SU-DHL-6 (cell line): Measurements from ENCODE around the gene UCK2.

ENCODE experiments used
- H2AFZ ChIP-seq: fragments of 200-600 bp; sonication (generic); 2 replicates; pipeline ENCODE4 v1.6.1; 2014; ENCODE audit warnings: low read depth, mild to moderate bottlenecking, moderate library complexity, mixed read lengths, antibody characterized with exemption, low read length; ENCODE audit not compliant: severe bottlenecking
- H3F3A ChIP-seq: fragments of 200-600 bp; shearing (Covaris generic); 2 replicates; pipeline ENCODE4 v1.6.0; 2016; ENCODE audit warnings: antibody characterized with exemption, mild to moderate bottlenecking; ENCODE audit not compliant: insufficient read depth
- H3K27ac ChIP-seq: fragments of 200-600 bp; sonication (generic); 2 replicates; pipeline ENCODE4 v1.5.1; 2016; ENCODE audit warnings: low read depth, mild to moderate bottlenecking, low read length, moderate library complexity, mixed read lengths
- H3K27me3 ChIP-seq: fragments of 200-600 bp; sonication (generic), shearing (Covaris generic); 2 replicates; pipeline ENCODE4 v1.6.0; 2014; ENCODE audit warnings: mild to moderate bottlenecking, low read length
- H3K36me3 ChIP-seq: fragments of 200-600 bp; sonication (generic); 2 replicates; pipeline ENCODE4 v1.6.1; 2014; ENCODE audit warnings: mild to moderate bottlenecking, low read length, mixed read lengths
- H3K4me2 ChIP-seq: fragments of 300-600, 200-600 bp; shearing (Covaris generic), sonication (generic); 2 replicates; pipeline ENCODE4 v1.6.0; 2014; ENCODE audit warnings: low read length, low read depth, mild to moderate bottlenecking; ENCODE audit not compliant: poor library complexity, severe bottlenecking
- H3K4me3 ChIP-seq: fragments of 200-600 bp; sonication (generic); 2 replicates; pipeline ENCODE4 v1.5.1; 2014; ENCODE audit warnings: antibody characterized with exemption, low read length, mild to moderate bottlenecking, mixed read lengths; ENCODE audit not compliant: insufficient read depth, poor library complexity, severe bottlenecking
- H3K79me2 ChIP-seq: fragments of 200-600 bp; sonication (generic); 2 replicates; pipeline ENCODE4 v1.6.1; 2014; ENCODE audit warnings: mild to moderate bottlenecking, low read length, moderate library complexity; ENCODE audit not compliant: insufficient read depth
- H3K9ac ChIP-seq: fragments of 200-600 bp; sonication (generic); 2 replicates; pipeline ENCODE4 v1.7.0; 2014; ENCODE audit warnings: mild to moderate bottlenecking, low read length
- H3K9me2 ChIP-seq: fragments of 200-600 bp; sonication (generic); replicated peaks from 2 replicates; pipeline ENCODE4 v1.6.1; 2014; ENCODE audit warnings: low read length; ENCODE audit not compliant: insufficient read depth
- H3K9me3 ChIP-seq: fragments of 200-600 bp; sonication (generic); 2 replicates; pipeline ENCODE4 v1.6.1; 2014; ENCODE audit warnings: low read length, mixed read lengths; ENCODE audit not compliant: insufficient read depth
- H4K20me1 ChIP-seq: fragments of 200-600 bp; sonication (generic); 2 replicates; pipeline ENCODE4 v1.6.1; 2014; ENCODE audit warnings: low read depth, mild to moderate bottlenecking, antibody characterized with exemption, low read length, moderate library complexity, mixed read lengths
- EZH2phosphoT487 ChIP-seq: fragments of 200-600 bp; sonication (generic), shearing (Covaris generic); conservative IDR thresholded peaks from 2 replicates; pipeline ENCODE4 v1.6.1; 2018; ENCODE audit warnings: mild to moderate bottlenecking, antibody characterized with exemption, low read length, moderate library complexity, mixed read lengths
- TF ChIP-seq, protein P1 (sequence below): fragments of 200-600 bp; sonication (generic); IDR thresholded peaks from one replicate; pipeline ENCODE4 v1.5.1; 2017; ENCODE audit warnings: antibody characterized with exemption, mild to moderate bottlenecking, low read length, moderate library complexity; ENCODE audit not compliant: insufficient read depth, poor library complexity, severe bottlenecking

Gene UCK2

DNA sequence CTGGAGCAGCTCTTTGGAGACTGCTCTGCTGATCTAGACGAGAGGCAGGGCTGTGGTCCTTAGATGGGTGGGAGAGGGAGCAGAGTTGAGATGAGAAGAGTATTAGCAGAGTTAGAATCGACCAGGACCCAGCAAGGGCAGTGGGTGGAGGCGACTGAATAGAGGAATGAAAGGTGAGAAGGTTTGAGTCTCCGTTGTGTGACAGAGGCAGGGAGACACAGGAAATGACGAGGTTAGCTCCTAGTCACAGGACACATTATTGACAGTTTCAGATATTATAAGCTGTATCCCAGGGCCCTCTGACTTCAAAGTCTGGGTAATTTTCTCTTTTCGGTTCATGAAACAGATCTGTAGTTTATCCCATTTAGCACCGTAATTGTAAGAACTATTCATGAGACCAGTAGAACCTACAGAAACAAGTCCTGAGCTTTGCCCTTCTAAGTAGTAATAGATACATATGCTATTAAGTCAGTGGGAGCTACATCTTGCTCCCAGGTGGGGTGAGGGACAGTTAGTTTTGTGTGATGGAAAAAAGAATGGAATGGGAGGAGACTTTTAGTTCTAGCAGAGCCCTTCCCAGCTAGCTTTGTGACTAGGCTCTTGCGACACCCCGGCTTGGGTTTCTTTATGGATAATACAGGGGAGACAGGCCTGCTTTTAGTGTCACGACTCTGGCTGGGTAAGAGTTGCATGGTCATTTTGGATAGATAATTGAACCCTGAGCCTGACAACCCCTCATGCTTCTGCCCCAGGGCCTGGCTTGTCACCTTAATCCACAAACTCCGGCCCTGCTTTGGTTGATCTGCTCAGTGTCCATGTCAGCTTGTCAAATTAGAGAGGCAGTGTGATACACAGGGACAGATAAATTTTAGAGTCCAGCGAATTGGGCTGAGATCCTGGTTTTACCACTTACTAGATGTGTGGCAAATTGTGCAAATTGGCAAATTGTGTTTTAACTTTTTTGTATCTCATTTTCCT is 70.2 kb downstream of the UCK2 start:
- H3K4me3 ChIP-seq: no peak overlapping the region
- H4K20me1 ChIP-seq: no peaks in the 10 kb centered on the region
- no peak overlapping the region for H3K9ac ChIP-seq
- H3K36me3 ChIP-seq: peaks cover 7% of the 10 kb centered on the region; the same call in 1 of the 2 replicates
- H3K9me3 ChIP-seq: no peaks in the 10 kb centered on the region
- no peak overlapping the region for H3K4me2 ChIP-seq
- no peak overlapping the region for H3K27ac ChIP-seq
- no peaks in the 10 kb centered on the region for H3F3A ChIP-seq
- H3K79me2 ChIP-seq: peaks cover 6% of the 10 kb centered on the region; the same call in 1 of the 2 replicates
- no peaks in the 10 kb centered on the region for H3K27me3 ChIP-seq
- TF ChIP-seq, protein P1, sequence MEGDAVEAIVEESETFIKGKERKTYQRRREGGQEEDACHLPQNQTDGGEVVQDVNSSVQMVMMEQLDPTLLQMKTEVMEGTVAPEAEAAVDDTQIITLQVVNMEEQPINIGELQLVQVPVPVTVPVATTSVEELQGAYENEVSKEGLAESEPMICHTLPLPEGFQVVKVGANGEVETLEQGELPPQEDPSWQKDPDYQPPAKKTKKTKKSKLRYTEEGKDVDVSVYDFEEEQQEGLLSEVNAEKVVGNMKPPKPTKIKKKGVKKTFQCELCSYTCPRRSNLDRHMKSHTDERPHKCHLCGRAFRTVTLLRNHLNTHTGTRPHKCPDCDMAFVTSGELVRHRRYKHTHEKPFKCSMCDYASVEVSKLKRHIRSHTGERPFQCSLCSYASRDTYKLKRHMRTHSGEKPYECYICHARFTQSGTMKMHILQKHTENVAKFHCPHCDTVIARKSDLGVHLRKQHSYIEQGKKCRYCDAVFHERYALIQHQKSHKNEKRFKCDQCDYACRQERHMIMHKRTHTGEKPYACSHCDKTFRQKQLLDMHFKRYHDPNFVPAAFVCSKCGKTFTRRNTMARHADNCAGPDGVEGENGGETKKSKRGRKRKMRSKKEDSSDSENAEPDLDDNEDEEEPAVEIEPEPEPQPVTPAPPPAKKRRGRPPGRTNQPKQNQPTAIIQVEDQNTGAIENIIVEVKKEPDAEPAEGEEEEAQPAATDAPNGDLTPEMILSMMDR: no peak
- no peak for TF ChIP-seq EZH2phosphoT487
- H3K9me2 ChIP-seq: no peaks in the 10 kb centered on the region
- H2AFZ ChIP-seq: no peak overlapping the region

DNA sequence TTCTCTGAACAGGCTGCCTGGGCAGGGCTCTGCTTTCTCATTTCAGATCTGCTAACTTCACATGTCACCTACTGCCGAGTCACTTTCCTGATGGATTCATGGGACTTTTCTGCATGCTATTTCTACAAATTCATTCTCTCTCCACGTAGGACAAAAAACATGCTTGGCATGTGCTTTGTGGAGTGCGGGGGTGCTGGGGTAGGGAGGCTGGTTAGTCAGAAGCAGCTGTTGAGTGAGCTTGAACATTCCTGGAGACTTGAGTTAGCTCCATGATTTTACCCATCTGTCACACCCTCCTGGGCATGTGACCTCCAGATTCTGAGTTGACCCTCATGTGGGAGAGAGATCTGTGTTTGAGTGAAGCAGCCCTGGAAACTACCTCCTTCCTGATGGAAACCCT is 71.4 kb downstream of the UCK2 start:
- Histone ChIP-seq H3K4me2 (no peak overlapping the region), H3K4me3 (no peak overlapping the region), H3F3A (no peaks in the 10 kb centered on the region), H3K9me2 (no peaks in the 10 kb centered on the region), H3K27me3 (no peaks in the 10 kb centered on the region), H3K79me2 (peaks cover 6% of the 10 kb centered on the region; the same call in 1 of the 2 replicates), H2AFZ (no peak overlapping the region), H4K20me1 (no peaks in the 10 kb centered on the region), H3K36me3 (peaks cover 3% of the 10 kb centered on the region; the same call in 1 of the 2 replicates), H3K9me3 (no peaks in the 10 kb centered on the region), H3K9ac (no peak overlapping the region), H3K27ac (no peak overlapping the region)
- TF ChIP-seq EZH2phosphoT487: no peak

DNA sequence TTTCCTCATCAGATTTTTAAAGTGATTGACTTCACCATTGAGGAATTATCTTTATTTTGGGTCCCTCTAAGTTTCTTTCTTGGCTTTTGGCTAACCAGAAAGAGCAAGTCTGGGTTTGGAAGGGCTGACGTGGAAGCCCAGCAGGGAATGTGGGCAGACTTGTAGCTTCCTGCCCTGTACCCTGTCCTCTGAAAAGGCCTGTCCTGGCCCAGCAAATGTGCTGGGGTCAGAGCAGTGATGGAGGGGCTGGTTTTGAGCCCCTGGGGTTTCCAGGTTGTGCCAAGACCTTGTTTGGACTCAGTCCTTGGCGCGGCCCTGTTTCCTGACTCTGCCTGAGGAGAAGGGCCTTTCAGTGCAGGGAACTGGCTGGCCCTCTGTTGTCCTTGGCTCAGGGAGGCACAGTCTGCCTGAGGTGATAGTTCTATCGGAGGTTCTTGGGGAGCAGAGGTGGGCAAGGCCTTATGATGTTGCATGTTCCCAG is 72.1 kb downstream of the UCK2 start:
- Histone ChIP-seq H3K9me2 (no peaks in the 10 kb centered on the region), H4K20me1 (no peaks in the 10 kb centered on the region), H3K79me2 (peaks cover 6% of the 10 kb centered on the region; the same call in 1 of the 2 replicates), H2AFZ (no peak overlapping the region), H3K36me3 (no peaks in the 10 kb centered on the region), H3K9me3 (no peaks in the 10 kb centered on the region), H3K27ac (no peak overlapping the region), H3K27me3 (no peaks in the 10 kb centered on the region), H3K9ac (no peak overlapping the region), H3K4me2 (no peak overlapping the region), H3K4me3 (no peak overlapping the region), H3F3A (no peaks in the 10 kb centered on the region)
- TF ChIP-seq, protein P1: no peak
- no peak for TF ChIP-seq EZH2phosphoT487
